ENCODE measurements around the gene BANP. TPM values are rescaled to one million over a fixed set of nuclear protein-coding genes. Genes with fewer than 3 reads are reported as not detected.

Gene BANP
- total and polyA plus RNA-seq, 3 donors from 2014 or later = 25.3 to 60.2 (median 55.9) TPM

DNA sequence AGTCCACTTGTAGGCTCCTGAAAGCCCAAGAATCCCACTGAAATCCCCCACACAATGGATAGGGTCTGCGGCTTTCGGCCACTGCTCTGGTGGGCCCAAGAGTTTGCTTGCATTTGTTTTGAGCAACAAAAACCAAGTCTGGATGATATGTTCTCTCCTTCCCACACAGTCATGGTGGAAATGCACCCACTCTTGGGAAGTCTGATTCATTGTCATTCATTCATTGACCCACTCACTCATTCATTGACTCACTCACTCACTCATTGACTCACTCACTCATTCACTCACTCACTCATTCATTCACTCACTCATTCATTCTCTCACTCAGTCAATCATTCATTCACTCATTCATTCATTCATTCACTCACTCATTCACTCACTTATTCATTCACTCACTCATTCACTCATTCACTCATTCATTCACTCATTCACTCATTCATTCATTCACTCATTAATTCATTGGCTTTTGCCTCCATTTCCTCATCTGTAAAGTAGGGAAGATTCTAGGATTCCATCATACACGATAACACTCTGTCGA lies 12.8 kb upstream of the BANP start:
- H3K4me3 ChIP-seq = no peak overlapping the region
- no peak overlapping the region for H3K27ac ChIP-seq
- no peaks in the 10 kb centered on the region for H3K27me3 ChIP-seq
- intact Hi-C loops (cut with DNase I; ENCODE audit: low total_unique reads) = no loop called here
- H3K9me3 ChIP-seq = no peaks in the 10 kb centered on the region
- no peak for DNase-seq
- TF ChIP-seq POLR2A (IDR thresholded peaks at IDR 0.05) = no peak
- TF ChIP-seq CTCF (IDR thresholded peaks at IDR 0.05) = no peak
- H3K4me1 ChIP-seq = no peaks in the 10 kb centered on the region
- H3K36me3 ChIP-seq (ENCODE audit: low read depth, missing control alignments) = no peaks in the 10 kb centered on the region
- 91 to 95% methylated on average over 4 of the region's 4 CpGs for WGBS, 2 donors

GRCh38 chr16:87939562-87940423 lies 11.4 kb upstream of the BANP start:
- intact Hi-C loops (cut with DNase I; ENCODE audit: low total_unique reads) = no loop called here
- H3K27me3 ChIP-seq = no peaks in the 10 kb centered on the region

DNA sequence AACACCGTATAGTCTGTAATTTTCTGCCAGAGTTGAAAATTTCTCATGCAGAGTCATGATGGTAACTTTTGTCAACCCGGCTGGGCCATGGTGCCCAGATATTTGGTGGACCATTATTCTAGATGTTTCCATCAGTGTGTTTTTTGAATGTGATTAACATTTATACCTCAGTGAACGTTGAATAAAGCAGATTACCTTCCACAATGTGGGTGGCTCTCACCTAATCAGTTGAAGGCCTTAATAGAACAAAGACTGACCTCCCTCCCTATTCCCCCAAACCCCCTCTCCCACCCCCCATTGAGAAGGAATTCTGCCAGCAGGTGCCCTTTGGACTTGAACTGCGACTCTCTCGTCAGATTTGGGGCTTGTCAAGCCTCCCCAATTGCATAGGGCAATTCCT lies 8.6 kb upstream of the BANP start:
- Histone ChIP-seq H3K27ac (no peak overlapping the region), H3K4me1 (no peaks in the 10 kb centered on the region), H3K36me3 (ENCODE audit: low read depth, missing control alignments) (no peaks in the 10 kb centered on the region), H3K9me3 (no peaks in the 10 kb centered on the region), H3K4me3 (no peak overlapping the region), H3K27me3 (no peaks in the 10 kb centered on the region)
- intact Hi-C loops (cut with DNase I; ENCODE audit: low total_unique reads) = no loop called here
- no peak for TF ChIP-seq CTCF (IDR thresholded peaks at IDR 0.05)
- TF ChIP-seq POLR2A (IDR thresholded peaks at IDR 0.05) = no peak
- no peak for DNase-seq
- 78 to 80% methylated on average over 5 of the region's 5 CpGs for WGBS, 2 donors

More at GRCh38 chr16:87939562-87940423, 11.4 kb upstream of the BANP start:
- H3K9me3 ChIP-seq = no peaks in the 10 kb centered on the region
- no peak overlapping the region for H3K4me3 ChIP-seq
- no peak for DNase-seq
- peak overlapping the region in 1 of 2 donors; percentile 28 for H3K27ac ChIP-seq
- TF ChIP-seq CTCF (IDR thresholded peaks at IDR 0.05) = no peak
- 67 to 85% methylated on average over 13 of the region's 13 CpGs for WGBS, 2 donors
- no peaks in the 10 kb centered on the region for H3K4me1 ChIP-seq
- H3K36me3 ChIP-seq (ENCODE audit: low read depth, missing control alignments) = no peaks in the 10 kb centered on the region

DNA sequence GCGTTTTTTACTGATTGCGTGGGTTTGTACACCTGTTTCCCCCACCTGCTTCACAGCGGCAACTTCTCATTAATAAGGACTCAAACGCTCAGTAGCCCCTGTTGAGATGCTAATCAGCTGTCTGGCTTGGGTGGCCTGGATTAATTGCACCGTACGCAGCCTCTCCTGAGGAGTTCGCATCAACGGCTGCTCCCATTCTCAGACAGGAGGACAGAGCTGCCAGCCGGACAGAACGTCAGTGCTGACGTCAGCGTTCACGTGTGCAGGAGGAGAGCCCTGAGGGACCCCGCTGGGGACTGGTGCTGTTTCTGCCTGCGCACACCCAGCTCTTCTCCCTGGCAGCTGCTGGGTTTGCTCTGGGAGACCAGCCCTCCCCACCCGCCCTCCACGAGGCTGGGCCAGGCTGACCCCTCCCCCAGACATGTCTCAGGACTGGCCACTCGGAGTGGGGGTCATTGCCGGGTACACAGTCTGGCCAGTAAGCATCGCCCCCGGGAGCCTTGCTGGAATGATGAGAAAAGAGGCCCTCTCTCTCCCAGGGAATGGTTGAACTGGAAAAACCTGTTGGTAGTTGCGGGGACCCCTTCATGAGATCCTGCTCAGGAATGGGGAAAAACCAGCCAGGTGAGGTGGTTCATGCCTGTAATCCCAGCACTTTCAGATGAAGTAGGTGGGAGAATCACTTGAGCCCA lies 5.7 kb upstream of the BANP start:
- DNase-seq = peak; percentile 75
- H3K36me3 ChIP-seq (ENCODE audit: low read depth, missing control alignments) = no peaks in the 10 kb centered on the region
- WGBS, 2 donors = 47 to 51% methylated on average over 13 to 21 of the region's 22 CpGs
- H3K27me3 ChIP-seq = no peaks in the 10 kb centered on the region
- no peaks in the 10 kb centered on the region for H3K4me1 ChIP-seq
- H3K27ac ChIP-seq = peak overlapping the region in 1 of 2 donors; percentile 63
- intact Hi-C loops (cut with DNase I; ENCODE audit: low total_unique reads) = no loop called here
- H3K4me3 ChIP-seq = no peak overlapping the region
- H3K9me3 ChIP-seq = no peaks in the 10 kb centered on the region
- no peak for TF ChIP-seq CTCF (IDR thresholded peaks at IDR 0.05)
- TF ChIP-seq POLR2A (IDR thresholded peaks at IDR 0.05) = no peak
